Peyer's patch (tissue), 4 donors: Measurements from ENCODE around the gene MC2R.

Experiments used
- CTCF ChIP-seq, 6 experiments: fragments of 450-650 bp in 4 of 6; fragments of 200-600 bp in 2 of 6; sonication (generic) in 1 of 6; IDR thresholded peaks; one replicate each; pipeline ENCODE4 v1.5.1; 2017 to 2019; ENCODE audit warnings: antibody characterized with exemption in 6 of 6, mild to moderate bottlenecking in 3 of 6, moderate library complexity in 1 of 6
- POLR2A ChIP-seq, 2 donors: fragments of 450-650 bp; IDR thresholded peaks; one replicate each; pipeline ENCODE4 v1.5.1; 2017; ENCODE audit warnings: antibody characterized with exemption in 2 of 2, mild to moderate bottlenecking in 2 of 2, moderate library complexity in 2 of 2

- TF ChIP-seq CTCF (IDR thresholded peaks at IDR 0.05): no peak
- TF ChIP-seq POLR2A (IDR thresholded peaks at IDR 0.05): no peak
Observed at GRCh38 chr18:13910986-13911385, 4.3 kb downstream of the MC2R start.
